ENCODE results near the gene SLC24A3.

Gene SLC24A3

DNA sequence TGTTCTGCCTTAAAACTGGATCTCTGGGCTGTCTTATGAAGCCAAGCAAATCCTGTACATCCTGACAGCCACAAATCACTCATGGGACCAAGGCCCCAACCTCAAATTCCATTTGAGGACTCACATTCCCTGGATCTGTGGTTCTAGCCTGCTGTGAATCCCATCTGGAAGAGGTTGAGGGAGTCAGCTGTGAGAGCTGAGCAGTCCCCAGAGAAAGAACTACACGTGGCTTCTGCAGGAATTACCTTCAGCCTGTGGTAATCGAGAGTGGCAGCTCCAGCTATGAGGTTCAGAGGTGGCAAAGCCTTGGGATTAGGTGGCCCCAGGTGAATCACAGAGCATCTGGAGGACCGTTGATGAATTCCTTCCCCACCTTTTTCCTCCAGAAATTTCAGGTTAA lies 245.2 kb downstream of the SLC24A3 start:
- no peak for DNase-seq (ENCODE audit: low read depth in 2 of 2)

DNA sequence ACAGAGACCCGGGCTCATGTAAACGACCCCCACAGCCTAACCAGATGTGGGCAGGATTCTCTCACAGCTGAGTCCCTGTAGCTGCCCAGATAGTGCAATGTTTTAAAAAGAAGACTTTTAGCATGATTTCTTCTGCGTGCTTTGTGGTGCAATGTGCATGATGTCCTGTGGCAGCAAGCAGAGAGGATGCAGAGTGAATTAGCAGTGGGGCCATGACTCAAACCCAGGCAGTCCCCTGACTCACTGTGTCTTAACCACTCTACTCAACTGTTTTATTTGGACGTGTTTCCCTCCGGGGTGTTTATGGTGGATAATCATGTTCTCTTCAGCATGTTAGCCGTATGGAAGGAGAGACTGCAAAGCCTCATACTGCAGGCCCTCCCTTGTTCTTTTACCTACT lies 247.9 kb downstream of the SLC24A3 start:
- no peak for DNase-seq (ENCODE audit: low read depth in 2 of 2)

DNA sequence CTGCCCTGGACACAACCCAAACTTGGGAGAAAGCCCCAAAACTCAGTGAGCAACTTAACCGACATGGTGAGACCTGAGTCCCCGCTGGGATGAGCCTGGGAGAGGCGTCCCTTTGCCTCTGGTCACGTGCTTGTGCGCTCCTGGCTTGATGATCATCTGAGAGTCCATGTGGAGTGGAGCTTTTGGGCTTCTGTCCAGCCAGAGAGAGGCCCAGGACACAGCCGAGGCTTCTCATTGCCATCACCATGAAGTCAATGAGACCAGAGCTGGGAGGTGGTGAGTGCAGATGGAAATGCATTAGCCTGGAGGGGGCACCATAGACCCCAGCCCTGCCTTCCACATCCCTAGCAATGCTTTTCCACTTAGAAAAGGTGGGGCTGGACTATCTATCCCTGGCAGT lies 250.0 kb downstream of the SLC24A3 start:
- DNase-seq (ENCODE audit: low read depth in 2 of 2), result no peak

DNA sequence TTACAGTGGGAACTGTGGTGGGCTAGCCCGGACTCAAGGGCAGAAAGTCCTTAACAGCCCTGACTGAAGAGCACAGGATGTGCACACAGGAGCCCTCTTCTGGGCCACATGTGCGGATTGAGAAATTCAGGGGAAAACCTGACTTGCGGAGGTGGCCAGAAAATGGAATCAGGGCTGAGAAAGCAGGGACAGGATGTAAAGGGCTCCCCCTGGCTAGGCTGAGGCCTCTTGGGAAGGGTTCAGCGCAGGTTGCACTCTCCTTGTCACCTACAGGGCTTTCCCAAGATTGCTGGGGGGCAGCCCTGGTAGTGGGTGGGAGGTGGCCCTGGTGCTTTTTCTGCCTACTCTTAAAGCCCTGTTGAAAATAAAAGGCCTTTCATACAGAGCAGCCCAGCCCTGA lies 251.2 kb downstream of the SLC24A3 start:
- no peak for DNase-seq (ENCODE audit: low read depth in 2 of 2)

DNA sequence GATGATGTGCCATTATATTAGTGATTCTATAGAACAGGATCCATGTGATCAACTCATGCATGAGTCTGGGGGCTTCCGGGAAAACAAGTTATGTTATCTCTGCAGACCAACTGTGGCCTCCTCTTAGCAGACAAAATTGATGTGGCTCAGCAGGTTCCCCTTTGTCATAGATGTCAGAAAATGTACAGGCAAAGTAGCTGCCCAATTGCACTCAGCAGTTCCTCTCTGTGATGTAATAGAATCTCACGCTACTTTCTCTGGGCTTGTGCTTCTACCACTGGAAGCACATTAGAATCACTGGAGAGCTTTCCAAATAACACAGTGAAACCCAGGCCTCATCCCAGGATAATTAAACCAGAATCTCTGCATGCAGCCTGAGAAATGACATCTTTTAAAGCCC lies 253.1 kb downstream of the SLC24A3 start:
- DNase-seq (ENCODE audit: low read depth in 2 of 2), result no peak

DNA sequence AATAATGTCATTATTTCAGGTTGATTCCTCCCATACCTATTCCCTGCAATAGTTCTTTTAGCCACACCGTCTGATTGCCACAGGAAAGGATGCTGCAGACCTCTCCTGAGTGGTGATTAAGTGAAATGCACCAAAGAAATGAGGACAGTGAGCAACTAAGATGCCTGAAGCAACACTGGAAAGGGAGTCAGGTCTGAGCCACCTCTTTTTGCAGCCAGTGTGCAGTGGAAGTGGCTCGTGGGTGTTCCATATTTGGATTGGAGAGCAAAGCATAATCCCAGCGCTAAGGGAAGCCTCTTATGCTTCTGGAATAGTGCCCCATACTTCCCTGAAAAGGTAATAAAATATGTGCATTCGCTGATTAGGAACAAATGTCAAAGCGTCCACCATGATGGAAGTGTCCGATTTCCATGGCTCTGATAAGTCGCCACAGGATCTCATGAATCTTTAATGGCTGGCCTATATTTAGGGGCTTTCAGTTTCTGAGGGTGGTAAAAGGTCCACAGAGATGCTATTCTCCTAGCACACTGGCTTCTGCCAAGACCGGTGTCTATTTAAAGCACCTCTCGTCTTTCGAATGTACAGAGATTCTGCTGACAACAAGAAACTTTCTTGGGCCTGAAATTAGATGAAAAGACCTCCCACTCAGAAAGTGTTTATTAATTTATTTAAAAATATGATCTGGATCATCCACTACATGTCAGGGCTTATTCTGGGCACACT lies 253.9 kb downstream of the SLC24A3 start:
- no peak for DNase-seq (ENCODE audit: low read depth in 2 of 2)

DNA sequence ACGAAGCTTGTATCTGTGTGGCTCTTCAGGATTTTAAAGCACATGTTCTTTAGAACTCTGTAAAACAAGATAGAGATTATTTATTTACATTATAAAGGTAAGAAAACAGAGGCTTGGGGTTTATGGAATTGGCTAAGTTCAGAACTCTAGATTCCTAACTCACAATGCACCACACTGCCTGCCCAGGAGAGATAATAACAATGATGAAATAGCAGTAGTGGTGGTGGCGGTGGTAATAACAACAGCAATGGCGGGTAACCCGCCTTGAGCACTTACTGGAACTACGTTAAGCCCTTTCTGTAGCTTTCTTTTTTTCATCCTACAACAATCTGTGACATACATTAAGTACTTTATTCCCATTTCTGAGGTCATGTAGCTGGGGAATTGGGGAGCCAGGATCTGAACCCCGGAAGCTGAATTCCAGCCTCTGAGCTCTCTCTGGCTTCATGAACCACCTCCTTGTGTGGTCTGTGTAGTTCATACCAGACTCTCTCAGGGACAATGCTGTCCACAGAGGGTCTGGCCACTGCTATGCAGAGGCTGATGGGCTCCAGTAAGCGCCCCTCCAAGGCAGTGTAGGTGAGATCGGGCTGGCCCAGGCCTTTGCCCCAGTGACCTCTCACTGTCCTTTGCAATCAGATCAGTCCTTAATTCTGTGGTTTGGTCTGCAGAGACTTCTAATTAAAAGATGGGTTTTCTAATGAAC lies 260.9 kb downstream of the SLC24A3 start:
- DNase-seq (ENCODE audit: low read depth in 2 of 2), result no peak

DNA sequence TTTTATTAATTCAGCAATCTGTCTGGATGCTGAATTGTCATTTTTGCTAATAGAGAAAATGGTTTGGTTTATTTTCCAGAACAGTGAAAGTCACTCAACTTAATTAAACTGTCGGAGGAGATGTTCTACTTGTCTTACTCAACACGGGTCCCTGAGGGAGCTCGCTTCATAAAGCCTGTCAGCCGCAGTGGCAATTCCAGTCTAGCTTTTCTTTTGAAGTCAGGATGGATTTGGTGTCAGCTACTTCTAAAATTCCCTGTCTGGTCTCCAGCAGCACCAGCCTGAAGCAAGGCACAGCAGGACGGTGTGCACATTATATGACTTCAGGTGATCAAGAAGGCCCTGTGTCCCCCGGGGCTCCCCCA lies 261.5 kb downstream of the SLC24A3 start:
- DNase-seq (ENCODE audit: low read depth in 2 of 2), result no peak

DNA sequence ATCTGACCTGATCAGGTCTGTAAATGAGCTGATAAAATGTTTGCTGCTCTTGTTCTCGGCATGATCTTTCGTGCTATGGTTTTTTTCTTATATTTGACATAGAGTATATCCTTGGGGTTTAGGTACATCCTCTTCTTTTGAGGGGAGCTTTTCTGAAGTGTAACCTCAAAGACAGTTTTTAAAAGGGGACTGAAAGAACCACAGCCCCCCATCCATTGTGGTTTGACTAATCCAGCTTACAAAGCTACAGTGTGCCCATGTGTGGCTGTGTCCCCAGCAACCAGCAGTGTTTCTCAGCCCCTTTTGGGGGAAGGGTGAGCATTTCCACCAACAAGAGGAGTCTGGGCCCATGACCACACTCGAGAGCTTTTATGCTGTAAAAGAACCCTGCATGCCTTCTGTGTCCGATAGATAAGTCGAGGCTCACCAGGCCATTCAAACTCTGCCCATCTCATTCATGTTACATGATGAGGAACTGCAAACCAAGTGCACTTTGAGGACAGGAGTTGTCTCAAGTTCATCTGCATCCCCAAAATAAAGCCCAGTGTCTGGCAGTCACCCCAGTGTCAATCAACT lies 266.0 kb downstream of the SLC24A3 start:
- no peak for DNase-seq (ENCODE audit: low read depth in 2 of 2)

DNA sequence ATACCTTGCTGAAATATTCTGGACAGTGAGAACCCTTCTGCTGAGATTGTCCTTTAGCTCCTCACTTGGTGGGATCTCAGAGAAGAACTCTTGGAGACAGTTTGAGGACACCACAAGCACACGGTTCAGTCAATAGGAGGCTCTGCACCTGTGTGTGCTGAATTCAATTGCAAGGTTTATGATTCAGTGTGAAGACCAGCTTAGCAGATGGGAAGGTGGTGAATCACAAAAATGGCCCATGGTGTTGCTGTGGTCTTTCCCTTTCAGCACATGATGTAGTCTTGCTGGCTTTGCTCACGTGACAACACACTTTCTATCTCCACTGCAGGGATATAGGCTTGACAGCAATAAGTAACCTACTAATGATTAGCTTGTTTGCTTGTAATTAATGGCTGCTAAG lies 270.3 kb downstream of the SLC24A3 start:
- no peak for DNase-seq (ENCODE audit: low read depth in 2 of 2)

DNA sequence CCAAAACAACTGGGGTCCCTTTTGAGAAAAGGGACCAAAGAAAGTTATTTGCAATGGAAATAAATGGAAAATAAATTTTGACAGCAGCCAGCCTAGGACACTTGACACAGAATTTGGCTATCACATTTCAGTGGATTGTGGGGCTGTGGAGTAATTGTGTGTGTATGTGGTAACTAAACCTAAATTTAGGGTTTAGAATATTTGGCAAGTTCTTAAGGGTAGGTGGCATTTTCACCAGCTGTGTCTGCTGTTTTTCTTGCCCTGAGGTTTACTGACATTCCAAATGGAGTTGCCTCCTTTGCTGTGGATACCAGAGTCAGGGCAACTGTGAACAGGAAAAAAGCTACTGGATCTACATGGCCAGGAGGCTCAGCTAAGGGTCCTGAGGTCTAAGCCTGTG lies 270.9 kb downstream of the SLC24A3 start:
- DNase-seq (ENCODE audit: low read depth in 2 of 2), result no peak

DNA sequence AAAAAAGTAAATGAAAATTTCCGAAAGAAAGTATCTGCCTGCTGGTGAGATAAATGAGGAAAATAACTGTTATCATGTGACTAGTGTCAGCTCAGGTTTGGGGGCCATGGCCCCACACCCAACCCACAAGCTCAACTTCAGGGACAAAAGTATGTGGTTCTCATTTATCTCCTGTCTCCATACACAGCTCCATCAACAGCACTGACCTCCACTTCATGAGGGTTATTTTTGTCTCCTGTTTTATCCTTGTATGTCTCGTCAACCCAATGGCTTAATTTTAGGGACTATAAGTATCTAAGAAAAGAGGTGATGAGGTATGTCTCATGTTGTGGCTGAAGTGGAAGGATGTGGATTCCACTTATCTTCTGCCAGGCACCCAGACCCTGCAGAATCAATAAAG lies 274.0 kb downstream of the SLC24A3 start:
- no peak for DNase-seq (ENCODE audit: low read depth in 2 of 2)

DNA sequence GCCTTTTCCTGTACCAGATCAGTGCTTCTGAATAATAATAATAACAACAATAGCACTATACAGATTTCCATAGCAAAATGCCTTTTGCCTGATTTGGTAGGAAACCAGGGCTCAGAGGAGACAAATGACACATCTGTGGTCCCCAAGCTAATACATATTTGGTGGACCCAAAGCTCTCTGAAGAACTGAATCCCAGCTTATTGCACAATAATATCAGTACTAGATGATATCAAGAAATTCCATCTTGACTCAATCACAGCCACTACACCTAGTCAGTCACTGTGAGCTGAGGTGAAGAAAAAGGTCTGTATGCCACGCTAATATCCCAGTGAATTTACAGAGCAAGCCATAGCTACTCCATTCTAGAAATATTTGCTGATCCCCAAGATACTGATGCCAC lies 275.0 kb downstream of the SLC24A3 start:
- DNase-seq (ENCODE audit: low read depth in 2 of 2), result no peak

DNA sequence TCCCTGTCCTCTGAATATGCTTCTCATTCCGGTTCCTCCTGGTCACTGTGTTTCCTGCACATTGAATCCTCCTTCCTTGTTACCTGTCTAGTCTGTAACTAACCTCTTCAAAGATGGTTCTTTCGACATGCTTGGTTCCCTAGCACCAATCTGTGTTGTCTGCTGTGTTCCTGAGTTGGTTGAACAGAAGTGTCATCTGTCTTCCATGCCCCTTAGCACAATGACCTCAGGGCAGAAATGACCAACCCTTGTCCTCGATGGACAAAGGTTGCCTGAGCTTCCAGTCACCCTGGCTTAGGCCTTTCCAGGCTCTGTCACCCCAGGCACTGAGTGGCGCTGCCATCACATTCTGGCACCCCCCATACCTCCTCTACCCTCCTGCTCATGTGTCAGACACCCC lies 278.8 kb downstream of the SLC24A3 start:
- DNase-seq (ENCODE audit: low read depth in 2 of 2), result no peak

DNA sequence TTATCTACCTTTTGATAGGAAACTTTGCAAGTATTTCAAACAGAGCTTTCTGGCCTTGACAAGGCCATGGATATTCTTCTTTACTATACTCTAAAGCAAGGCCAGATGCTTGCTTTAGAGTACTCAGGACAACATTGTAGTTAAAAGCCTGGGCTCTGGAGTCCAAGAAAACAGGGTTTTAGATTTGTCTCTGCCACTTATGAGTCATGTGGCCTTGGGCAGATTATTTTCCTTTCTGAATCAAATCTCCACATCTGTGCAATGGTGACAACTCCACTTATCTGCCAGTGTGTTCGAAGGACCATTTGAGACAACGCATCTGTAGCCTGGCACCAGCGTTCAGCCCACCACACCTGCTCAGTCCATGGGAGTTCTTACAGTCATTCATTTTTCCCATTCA lies 279.7 kb downstream of the SLC24A3 start:
- DNase-seq (ENCODE audit: low read depth in 2 of 2), result no peak

DNA sequence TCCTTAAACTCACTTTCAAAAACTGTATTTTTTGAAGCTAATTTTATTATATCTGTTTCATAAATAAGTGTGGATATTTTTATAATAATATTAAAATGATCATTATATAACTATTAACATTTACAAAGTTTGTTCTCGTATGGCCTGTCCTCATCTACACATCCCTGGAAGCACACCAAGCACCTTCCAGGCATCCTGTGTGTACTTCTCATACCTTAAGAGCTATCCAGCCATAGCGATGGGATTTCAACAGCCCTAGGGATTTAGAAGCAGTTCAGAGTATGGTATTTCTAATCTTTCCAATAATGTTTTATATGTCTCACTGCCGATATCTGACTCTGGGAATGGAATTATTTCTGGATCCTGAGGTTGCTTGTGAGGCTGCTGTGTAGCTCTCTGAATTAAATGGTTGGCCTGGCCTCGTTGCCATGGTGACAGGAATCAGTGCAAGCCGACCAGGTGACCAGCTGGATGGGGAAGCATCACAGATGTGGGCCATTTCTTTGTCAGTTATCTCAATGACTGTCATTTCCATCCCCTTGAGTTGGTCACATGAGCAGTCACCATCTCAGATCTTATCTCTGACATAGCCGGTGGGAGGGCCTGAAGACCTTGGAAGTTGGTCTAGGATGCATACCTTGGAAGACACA lies 280.4 kb downstream of the SLC24A3 start:
- DNase-seq (ENCODE audit: low read depth in 2 of 2), result no peak

DNA sequence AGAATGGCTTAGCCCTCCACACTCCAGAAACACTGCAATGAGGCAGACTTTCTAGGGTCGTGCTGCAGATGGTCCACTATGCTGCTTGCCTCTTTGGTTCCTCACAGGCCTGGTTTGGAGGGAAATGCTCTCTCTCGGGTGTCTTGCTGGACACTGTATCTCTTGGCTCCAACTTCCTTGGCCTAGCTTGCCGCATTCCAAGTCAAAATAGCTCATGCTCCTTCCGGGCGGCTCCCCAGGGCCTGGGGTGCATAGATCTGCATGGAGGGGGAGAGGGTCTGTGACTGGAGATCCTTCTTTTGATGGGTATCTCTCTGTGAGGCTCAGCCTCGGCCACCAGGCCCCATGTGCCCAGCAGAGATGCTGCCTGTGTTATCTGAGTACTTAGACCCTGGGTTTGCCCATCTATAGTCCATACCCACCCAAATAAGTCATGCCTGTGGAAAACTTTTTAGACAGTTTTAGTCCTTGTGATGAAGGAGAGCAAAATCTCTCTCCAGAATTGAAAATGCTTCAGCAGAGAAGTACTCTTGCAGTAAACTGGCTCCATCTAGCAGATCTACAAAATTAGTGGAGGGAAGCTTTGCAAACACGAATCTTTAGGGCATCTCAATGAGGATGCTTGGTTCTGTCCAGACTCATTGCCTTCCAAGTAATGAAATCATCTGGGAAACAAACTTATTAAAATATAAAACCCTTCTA lies 281.5 kb downstream of the SLC24A3 start:
- DNase-seq (ENCODE audit: low read depth in 2 of 2), result no peak

DNA sequence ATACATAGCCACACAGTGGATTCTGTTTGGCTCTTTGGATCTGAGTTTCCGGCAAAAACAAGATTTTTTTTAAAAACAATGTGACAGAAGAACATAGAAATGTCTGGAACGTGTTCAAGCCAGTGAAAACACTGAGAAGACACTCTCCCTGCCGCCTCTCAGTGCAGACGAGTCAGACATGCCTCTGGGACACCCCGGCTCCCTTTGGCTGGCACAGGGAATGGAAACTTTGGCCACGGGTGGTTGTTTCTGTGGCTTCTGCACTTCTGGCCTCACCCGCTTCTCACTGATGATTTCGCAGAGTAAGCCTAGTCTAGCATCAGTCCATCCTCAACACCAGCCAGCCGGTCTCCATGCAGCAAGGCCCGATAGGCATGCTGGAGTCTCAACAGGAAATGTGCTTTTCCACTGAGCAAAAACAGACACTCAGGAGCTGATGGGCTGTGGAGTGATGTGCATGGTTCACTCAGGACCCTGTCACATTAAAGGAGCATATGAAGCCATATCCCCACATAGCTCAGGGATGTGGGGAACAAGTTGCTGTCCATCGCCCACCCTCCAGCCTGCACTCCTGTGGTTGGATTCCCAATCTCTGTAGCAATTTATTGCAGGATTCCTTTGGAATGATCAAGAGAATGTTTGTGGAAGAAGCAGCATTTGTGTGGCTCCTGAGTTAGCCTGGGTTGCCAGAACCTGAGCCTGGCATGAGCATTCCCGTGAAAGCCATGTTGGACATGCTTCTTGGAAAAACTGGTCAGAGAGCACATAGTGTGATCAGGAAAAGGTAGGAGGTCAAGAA lies 283.7 kb downstream of the SLC24A3 start:
- no peak for DNase-seq (ENCODE audit: low read depth in 2 of 2)

DNA sequence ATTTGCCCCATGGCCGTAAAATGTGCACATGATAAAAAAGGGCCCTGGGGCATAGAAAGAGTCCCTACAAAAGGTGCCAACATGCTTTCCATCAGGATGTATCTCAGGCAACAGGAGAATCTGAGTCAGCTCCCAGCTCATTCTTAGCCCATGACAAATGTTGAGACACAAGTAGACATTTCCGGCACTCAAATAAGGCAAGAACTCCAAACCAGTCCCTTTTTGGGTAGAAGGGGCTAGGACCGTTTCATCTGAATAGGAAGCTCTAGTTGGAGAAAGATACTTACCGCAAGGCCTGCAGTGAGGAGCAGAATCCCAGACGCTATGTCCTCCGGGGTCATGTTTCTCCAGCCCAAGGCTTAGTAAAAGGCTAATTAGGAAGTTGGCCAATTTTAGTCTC lies 284.6 kb downstream of the SLC24A3 start:
- DNase-seq (ENCODE audit: low read depth in 2 of 2), result no peak

DNA sequence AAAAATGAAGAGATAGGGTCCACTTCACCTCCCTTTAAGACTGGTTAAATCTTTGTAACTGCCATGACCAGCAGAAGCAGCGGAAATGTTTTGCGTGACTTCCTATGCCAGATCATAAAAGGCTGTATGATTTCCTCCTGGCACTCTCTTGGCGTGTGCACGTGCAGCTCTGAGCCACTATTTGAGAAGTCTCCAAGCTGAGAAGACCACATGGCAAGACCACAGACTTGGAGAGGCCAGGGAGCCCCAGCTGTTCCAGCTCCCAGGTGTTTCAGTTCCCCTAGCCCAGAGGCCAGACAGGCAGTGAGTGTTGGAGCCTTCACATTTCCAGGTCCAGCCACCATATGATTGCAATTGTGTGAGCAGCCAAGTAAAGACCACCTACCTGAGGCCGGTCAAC lies 286.3 kb downstream of the SLC24A3 start:
- no peak for DNase-seq (ENCODE audit: low read depth in 2 of 2)

DNA sequence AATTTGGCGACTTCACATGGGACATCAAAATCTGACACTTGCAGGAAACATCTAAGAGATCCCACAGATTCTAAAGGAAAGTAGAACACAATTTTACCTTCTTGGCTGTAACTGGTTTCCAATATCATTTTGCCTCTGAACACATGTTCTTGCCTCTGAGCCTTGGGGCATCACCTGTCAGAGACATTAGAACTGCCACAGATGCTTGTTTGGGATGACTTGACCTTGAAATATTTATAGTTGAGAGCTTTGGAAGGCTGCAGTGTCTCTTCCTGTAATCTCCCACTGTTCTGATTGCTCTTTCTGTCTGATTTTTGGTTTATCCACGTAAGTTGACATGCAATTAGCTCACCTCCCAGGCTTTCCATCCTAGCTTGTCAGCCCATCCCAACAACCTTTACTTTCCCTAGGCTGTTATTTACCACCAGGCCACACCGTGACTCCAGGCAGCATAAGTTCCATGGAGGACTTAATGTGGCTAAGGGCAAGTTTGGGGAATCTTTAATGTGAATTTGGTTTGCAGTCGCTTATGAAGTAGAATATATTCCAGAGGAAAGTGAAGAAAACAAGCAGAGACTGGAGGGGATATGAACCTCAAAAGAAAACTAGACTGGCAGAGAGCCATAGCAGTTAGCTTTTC lies 289.2 kb downstream of the SLC24A3 start:
- DNase-seq (ENCODE audit: low read depth in 2 of 2), result no peak

Data from stimulated activated CD4-positive, alpha-beta T cell treated with anti-CD3 and anti-CD28 coated beads, Interleukin-15, amount 100 ng/mL, for 48 hours (primary cell).